ENCODE measurements around the gene PKHD1.

PKHD1 gene

DNA sequence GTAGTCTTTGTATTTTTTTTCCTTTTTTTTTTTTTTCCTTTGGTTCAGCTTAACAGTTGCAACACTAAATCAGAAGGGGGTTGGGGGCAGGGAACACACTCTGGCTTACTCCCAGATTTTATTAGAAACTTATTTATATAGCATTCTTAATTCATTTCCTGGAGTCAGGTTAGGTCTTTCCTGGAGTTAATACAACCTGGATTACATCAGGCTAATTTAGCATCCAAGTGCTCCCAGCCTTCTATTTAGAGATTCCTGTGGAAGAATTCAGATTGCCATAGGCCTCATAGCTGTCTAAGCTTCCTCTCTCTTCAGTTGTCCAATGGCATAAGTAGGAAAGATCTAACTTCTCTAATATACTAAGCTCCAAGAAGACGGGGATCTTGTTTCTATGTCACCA lies 35.8 kb upstream of the PKHD1 start:
- TF ChIP-seq PPARA (CRISPR knock-in tag; IDR thresholded peaks at IDR 0.05; ENCODE audit: borderline replicate concordance) (no peak), ZFP30 (CRISPR knock-in tag; IDR thresholded peaks at IDR 0.05) (no peak)
- no peak for ATAC-seq

- ATAC-seq, result no peak
These were observed 29.9 kb upstream of the PKHD1 start for GRCh38 chr6:52117352-52117751.

DNA sequence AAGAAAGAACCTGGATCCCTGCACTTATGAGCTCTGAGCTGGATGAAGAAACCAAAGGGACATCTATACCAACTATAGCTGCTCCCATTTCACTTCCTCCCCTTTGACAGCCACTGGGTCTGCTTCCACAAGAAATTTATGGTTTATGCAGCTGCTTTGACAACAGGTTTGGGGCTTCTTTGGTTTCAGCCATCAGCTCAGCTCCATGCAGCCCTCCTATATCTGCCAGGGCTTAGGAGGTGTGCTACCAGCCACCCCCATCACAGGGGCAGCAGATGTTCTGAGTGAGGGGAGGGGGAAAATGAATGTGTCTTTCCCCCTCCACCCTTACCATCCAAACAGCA lies 29.2 kb upstream of the PKHD1 start:
- no peak for ATAC-seq
- TF ChIP-seq OSR1 (CRISPR knock-in tag; IDR thresholded peaks at IDR 0.05), result no peak
- TF ChIP-seq, protein P1, sequence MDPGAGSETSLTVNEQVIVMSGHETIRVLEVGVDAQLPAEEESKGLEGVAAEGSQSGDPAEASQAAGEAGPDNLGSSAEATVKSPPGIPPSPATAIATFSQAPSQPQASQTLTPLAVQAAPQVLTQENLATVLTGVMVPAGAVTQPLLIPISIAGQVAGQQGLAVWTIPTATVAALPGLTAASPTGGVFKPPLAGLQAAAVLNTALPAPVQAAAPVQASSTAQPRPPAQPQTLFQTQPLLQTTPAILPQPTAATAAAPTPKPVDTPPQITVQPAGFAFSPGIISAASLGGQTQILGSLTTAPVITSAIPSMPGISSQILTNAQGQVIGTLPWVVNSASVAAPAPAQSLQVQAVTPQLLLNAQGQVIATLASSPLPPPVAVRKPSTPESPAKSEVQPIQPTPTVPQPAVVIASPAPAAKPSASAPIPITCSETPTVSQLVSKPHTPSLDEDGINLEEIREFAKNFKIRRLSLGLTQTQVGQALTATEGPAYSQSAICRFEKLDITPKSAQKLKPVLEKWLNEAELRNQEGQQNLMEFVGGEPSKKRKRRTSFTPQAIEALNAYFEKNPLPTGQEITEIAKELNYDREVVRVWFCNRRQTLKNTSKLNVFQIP (CRISPR knock-in tag; IDR thresholded peaks at IDR 0.05; ENCODE audit: borderline replicate concordance, low read depth), result no peak
- TF ChIP-seq CREB5 (CRISPR knock-in tag; IDR thresholded peaks at IDR 0.05; ENCODE audit: low read depth), result no peak
- TF ChIP-seq TOX (CRISPR knock-in tag; IDR thresholded peaks at IDR 0.05; ENCODE audit: borderline replicate concordance), result no peak
- no peak for TF ChIP-seq SNAI2 (CRISPR knock-in tag; IDR thresholded peaks at IDR 0.05)
- TF ChIP-seq CSDC2 (CRISPR knock-in tag; IDR thresholded peaks at IDR 0.05), result no peak
- TF ChIP-seq ZFP3 (CRISPR knock-in tag; IDR thresholded peaks at IDR 0.05), result no peak
- no peak for TF ChIP-seq ARNTL (CRISPR knock-in tag; IDR thresholded peaks at IDR 0.05; ENCODE audit: borderline replicate concordance, low read depth)
- no peak for TF ChIP-seq ZNF8 (CRISPR knock-in tag; IDR thresholded peaks at IDR 0.05)
- TF ChIP-seq GLIS3 (CRISPR knock-in tag; IDR thresholded peaks at IDR 0.05), result no peak
- no peak for TF ChIP-seq ZNF70 (CRISPR knock-in tag; IDR thresholded peaks at IDR 0.05)
- no peak for TF ChIP-seq ESRRG (CRISPR knock-in tag; IDR thresholded peaks at IDR 0.05)
- TF ChIP-seq, protein P2, sequence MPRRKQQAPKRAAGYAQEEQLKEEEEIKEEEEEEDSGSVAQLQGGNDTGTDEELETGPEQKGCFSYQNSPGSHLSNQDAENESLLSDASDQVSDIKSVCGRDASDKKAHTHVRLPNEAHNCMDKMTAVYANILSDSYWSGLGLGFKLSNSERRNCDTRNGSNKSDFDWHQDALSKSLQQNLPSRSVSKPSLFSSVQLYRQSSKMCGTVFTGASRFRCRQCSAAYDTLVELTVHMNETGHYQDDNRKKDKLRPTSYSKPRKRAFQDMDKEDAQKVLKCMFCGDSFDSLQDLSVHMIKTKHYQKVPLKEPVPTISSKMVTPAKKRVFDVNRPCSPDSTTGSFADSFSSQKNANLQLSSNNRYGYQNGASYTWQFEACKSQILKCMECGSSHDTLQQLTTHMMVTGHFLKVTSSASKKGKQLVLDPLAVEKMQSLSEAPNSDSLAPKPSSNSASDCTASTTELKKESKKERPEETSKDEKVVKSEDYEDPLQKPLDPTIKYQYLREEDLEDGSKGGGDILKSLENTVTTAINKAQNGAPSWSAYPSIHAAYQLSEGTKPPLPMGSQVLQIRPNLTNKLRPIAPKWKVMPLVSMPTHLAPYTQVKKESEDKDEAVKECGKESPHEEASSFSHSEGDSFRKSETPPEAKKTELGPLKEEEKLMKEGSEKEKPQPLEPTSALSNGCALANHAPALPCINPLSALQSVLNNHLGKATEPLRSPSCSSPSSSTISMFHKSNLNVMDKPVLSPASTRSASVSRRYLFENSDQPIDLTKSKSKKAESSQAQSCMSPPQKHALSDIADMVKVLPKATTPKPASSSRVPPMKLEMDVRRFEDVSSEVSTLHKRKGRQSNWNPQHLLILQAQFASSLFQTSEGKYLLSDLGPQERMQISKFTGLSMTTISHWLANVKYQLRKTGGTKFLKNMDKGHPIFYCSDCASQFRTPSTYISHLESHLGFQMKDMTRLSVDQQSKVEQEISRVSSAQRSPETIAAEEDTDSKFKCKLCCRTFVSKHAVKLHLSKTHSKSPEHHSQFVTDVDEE (CRISPR knock-in tag; IDR thresholded peaks at IDR 0.05), result no peak
- TF ChIP-seq RARB (CRISPR knock-in tag; IDR thresholded peaks at IDR 0.05), result no peak
- TF ChIP-seq ZFP30 (CRISPR knock-in tag; IDR thresholded peaks at IDR 0.05), result no peak
- TF ChIP-seq ZNF565 (CRISPR knock-in tag; conservative IDR thresholded peaks at IDR 0.05; ENCODE audit: low read depth), result no peak

More at GRCh38 chr6:52117352-52117751, 29.9 kb upstream of the PKHD1 start:
- TF ChIP-seq, protein P3, sequence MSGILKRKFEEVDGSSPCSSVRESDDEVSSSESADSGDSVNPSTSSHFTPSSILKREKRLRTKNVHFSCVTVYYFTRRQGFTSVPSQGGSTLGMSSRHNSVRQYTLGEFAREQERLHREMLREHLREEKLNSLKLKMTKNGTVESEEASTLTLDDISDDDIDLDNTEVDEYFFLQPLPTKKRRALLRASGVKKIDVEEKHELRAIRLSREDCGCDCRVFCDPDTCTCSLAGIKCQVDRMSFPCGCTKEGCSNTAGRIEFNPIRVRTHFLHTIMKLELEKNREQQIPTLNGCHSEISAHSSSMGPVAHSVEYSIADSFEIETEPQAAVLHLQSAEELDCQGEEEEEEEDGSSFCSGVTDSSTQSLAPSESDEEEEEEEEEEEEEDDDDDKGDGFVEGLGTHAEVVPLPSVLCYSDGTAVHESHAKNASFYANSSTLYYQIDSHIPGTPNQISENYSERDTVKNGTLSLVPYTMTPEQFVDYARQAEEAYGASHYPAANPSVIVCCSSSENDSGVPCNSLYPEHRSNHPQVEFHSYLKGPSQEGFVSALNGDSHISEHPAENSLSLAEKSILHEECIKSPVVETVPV (CRISPR knock-in tag; IDR thresholded peaks at IDR 0.05), result no peak
- TF ChIP-seq ZC3H10 (CRISPR knock-in tag; IDR thresholded peaks at IDR 0.05), result no peak
- TF ChIP-seq OSR1 (CRISPR knock-in tag; IDR thresholded peaks at IDR 0.05), result no peak

DNA sequence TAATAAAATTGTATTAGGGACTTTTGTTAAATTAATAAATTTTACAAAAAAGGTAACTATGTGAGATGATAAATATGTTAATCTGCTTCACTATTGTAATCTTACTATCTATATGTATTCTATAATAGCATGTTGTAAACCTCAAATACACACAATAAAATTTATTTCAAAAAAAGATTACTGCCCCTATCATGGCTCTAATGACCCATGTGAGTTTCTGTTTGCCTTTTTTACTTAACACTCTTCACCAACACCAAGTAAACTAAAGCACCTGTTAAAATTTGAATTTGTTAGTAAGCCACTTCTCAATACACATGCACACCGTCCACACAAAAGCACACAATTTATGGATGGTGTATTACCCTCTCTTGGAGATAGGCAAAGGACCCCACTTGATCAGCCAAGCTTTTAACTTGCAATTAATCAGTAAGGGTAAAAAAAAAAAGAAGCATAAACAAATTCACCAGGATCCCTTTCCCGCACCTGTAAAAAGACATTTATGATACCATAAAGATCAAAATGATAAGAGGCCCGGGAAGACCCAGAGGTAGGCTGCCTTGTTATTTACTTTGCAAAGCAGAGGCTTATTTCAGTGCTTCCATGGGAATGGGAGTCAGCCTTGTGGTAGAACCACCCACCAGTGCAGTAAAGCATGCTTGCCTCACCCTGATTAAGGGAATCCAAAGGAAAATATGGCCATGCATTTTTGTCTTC lies 28.6 kb upstream of the PKHD1 start:
- ATAC-seq, result no peak
- TF ChIP-seq ISL1 (CRISPR knock-in tag; IDR thresholded peaks at IDR 0.05), result no peak

DNA sequence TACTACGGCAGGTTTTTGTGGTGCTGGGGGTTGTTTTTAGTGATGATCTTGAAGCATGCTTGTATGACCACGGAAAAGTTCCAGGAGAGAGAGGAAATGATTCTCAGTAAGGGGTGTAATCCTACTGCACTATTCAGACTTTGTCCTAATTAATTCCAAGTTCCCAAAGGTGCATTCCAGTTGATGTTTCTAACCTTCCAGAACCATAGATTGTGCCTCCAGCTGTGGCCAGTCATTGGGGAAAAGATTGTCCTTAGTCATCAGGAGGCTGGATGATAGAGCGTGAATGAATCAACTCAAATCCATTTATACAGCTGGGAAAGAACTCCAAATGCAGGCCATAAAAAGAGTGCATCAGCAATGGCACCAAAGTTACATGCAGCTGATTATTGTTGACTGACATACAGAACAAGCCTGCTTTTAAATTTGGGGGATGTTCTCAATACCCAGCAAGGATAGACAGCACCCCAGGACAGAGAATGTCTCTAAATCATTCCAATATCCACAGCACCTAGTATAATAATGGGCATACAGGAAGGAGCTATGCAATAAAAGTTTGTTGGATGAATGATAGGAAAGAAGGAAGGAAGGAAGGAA lies 27.8 kb upstream of the PKHD1 start:
- TF ChIP-seq, protein P4, sequence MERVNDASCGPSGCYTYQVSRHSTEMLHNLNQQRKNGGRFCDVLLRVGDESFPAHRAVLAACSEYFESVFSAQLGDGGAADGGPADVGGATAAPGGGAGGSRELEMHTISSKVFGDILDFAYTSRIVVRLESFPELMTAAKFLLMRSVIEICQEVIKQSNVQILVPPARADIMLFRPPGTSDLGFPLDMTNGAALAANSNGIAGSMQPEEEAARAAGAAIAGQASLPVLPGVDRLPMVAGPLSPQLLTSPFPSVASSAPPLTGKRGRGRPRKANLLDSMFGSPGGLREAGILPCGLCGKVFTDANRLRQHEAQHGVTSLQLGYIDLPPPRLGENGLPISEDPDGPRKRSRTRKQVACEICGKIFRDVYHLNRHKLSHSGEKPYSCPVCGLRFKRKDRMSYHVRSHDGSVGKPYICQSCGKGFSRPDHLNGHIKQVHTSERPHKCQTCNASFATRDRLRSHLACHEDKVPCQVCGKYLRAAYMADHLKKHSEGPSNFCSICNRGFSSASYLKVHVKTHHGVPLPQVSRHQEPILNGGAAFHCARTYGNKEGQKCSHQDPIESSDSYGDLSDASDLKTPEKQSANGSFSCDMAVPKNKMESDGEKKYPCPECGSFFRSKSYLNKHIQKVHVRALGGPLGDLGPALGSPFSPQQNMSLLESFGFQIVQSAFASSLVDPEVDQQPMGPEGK (CRISPR knock-in tag; IDR thresholded peaks at IDR 0.05; ENCODE audit: borderline replicate concordance), result no peak
- TF ChIP-seq ZNF565 (CRISPR knock-in tag; conservative IDR thresholded peaks at IDR 0.05; ENCODE audit: low read depth) (no peak), CSDC2 (CRISPR knock-in tag; IDR thresholded peaks at IDR 0.05) (no peak)
- ATAC-seq, result no peak
